Subcutaneous preadipocyte (primary cell): ENCODE results near the gene DNAJB1. TPM values are rescaled to one million over a fixed set of nuclear protein-coding genes. Genes with fewer than 3 reads are reported as not detected.

ENCODE experiments used
- small RNA-seq: library from RNA; depleted of rRNA; stranded (forward); fragments of <200 nt; gene quantifications from one replicate; pipeline ENCODE3, GENCODE V24; 2012
- total RNA-seq: library from RNA; depleted of rRNA; stranded (reverse); fragments of >200 nt; gene quantifications from 2 replicates; pipeline ENCODE4 v1.2.3, GENCODE V29; 2012

Gene DNAJB1
- 58.4 and 66.5 TPM in 2 replicates for total RNA-seq

GRCh38 chr19:14517840-14518505, at the start of gene DNAJB1:
DNAJB1 (minus strand) TSS chr19:14518397; CDS start chr19:14518349, 48 bp downstream.

GRCh38 chr19:14529254-14530004, 11.2 kb upstream of the DNAJB1 start, which contains the start of gene TECR:
TECR (plus strand) TSS chr19:14529594; CDS start chr19:14529697, 103 bp downstream.

GRCh38 chr19:14496029-14496833, 22.0 kb downstream of the DNAJB1 start, which contains the start of gene GIPC1:
GIPC1 (minus strand) TSS chr19:14496127; CDS start chr19:14482976, 13,151 bp downstream.

GRCh38 chr19:14475251-14476073, 42.7 kb downstream of the DNAJB1 start, which contains the start of gene PTGER1:
PTGER1 (minus strand) TSS chr19:14475354; CDS start chr19:14474320, 1,034 bp downstream.

Small RNAs within 50 kb of the gene (small RNA-seq; reads per million reads assigned to genes)
- gene SNRPGP15, result not detected

Other genes starting within 250 kb of the DNAJB1 start
- 34.9 and 60.0 TPM in 2 replicates for gene ADGRE5, start 137.0 kb downstream of the DNAJB1 start, total RNA-seq
- gene DDX39A, start 99.1 kb downstream of the DNAJB1 start, total RNA-seq, result 73.9 and 99.9 TPM in 2 replicates
- gene PKN1, start 85.1 kb downstream of the DNAJB1 start, total RNA-seq, result 126 and 147 TPM in 2 replicates
- 1.8 and 12.5 TPM in 2 replicates for gene PTGER1, start 43.0 kb downstream of the DNAJB1 start, total RNA-seq
- gene GIPC1, start 22.3 kb downstream of the DNAJB1 start, total RNA-seq, result 82.7 and 112 TPM in 2 replicates
- 39.1 and 40.1 TPM in 2 replicates for gene TECR, start 11.2 kb upstream of the DNAJB1 start, total RNA-seq
- gene NDUFB7, start 53.7 kb upstream of the DNAJB1 start, total RNA-seq, result 200 and 337 TPM in 2 replicates
- under 0.01 TPM in 1 of 2 replicates, not detected in the other for gene CLEC17A, start 64.7 kb upstream of the DNAJB1 start, total RNA-seq
- under 0.01 TPM in 1 of 2 replicates, not detected in the other for gene ADGRE3, start 156.4 kb upstream of the DNAJB1 start, total RNA-seq
- 15.8 and 20.7 TPM in 2 replicates for gene ZNF333, start 171.7 kb upstream of the DNAJB1 start, total RNA-seq